Esophagus (tissue), 2 donors: ENCODE data around the gene TACSTD2. TPM values are rescaled to one million over a fixed set of nuclear protein-coding genes. Genes with fewer than 3 reads are reported as not detected.

Experiments used
- H3K27ac ChIP-seq, 2 donors: one replicate each; pipeline ENCODE4 v1.5.1; 2013; ENCODE audit warnings: low read depth in 2 of 2, mild to moderate bottlenecking in 2 of 2, inconsistent platforms in 1 of 2, low read length in 1 of 2, moderate library complexity in 1 of 2
- H3K27me3 ChIP-seq, 2 donors: one replicate each; pipeline ENCODE4 v1.6.1; 2013; ENCODE audit warnings: low read length in 2 of 2, control low read depth in 1 of 2, mild to moderate bottlenecking in 1 of 2; ENCODE audit not compliant: insufficient read depth in 2 of 2, control insufficient read depth in 1 of 2
- H3K36me3 ChIP-seq, 2 donors: one replicate each; pipeline ENCODE4 v1.6.1; 2013; ENCODE audit warnings: low read length in 1 of 2; ENCODE audit not compliant: control insufficient read depth in 2 of 2, insufficient read depth in 2 of 2
- H3K4me1 ChIP-seq, 2 donors: one replicate each; pipeline ENCODE4 v1.6.1; 2013; ENCODE audit warnings: low read length in 1 of 2; ENCODE audit not compliant: control insufficient read depth in 2 of 2, insufficient read depth in 2 of 2
- H3K4me3 ChIP-seq, 2 donors: one replicate each; pipeline ENCODE4 v1.5.1; 2013; ENCODE audit warnings: low read length in 2 of 2, mild to moderate bottlenecking in 2 of 2, low read depth in 1 of 2, moderate library complexity in 1 of 2
- H3K9me3 ChIP-seq, 2 donors: one replicate each; pipeline ENCODE4 v1.6.1; 2013; ENCODE audit warnings: mild to moderate bottlenecking in 2 of 2, low read depth in 1 of 2, low read length in 1 of 2, moderate library complexity in 1 of 2; ENCODE audit not compliant: control insufficient read depth in 2 of 2, insufficient read depth in 1 of 2
- WGBS, 2 donors: extraction: QIAGEN DNeasy Blood & Tissue Kit; methylation state at CpG; one replicate each; pipeline ENCODE4 v1.1.7; 2013; 5-methylcytosine and 5-hydroxymethylcytosine counted together
- polyA plus RNA-seq, 2 donors: library from polyadenylated mRNA; stranded (reverse); fragments of 200-250 nt; gene quantifications; one replicate each; pipeline ENCODE4 v1.2.3, GENCODE V29; 2013
- donor health status: healthy with polysubstance abuse.
- donor health status: Bipolar disorder and iron deficiency.

Gene TACSTD2
- polyA plus RNA-seq, 2 donors = 946 to 1,164 TPM

DNA sequence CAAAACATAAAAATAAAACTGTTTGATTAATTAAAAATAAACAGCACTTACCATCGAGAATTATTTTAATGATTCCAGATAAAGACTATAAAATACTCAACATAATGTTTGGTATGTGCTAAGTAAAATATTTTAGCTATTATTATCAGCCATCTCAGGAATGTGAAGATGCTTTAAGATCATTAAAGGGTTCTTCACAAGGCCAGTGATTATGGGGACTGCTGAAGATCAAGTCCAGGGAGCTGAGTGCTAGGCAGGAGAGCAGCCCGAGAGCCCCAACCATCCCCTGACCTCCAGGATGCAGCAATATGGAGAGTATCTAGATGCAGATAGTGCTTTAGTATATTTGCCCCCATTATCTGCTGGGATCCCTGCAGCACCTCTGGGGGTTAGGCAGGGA is 4.6 kb upstream of the TACSTD2 start:
- H3K27ac ChIP-seq = no peak overlapping the region
- H3K27me3 ChIP-seq = no peaks in the 10 kb centered on the region
- H3K36me3 ChIP-seq = no peaks in the 10 kb centered on the region
- WGBS, 2 donors = 88 to 90% methylated on average over 2 of the region's 2 CpGs
- no peak overlapping the region for H3K4me3 ChIP-seq
- no peaks in the 10 kb centered on the region for H3K9me3 ChIP-seq
- H3K4me1 ChIP-seq = peaks cover 2 to 12% of the 10 kb centered on the region in 2 donors

DNA sequence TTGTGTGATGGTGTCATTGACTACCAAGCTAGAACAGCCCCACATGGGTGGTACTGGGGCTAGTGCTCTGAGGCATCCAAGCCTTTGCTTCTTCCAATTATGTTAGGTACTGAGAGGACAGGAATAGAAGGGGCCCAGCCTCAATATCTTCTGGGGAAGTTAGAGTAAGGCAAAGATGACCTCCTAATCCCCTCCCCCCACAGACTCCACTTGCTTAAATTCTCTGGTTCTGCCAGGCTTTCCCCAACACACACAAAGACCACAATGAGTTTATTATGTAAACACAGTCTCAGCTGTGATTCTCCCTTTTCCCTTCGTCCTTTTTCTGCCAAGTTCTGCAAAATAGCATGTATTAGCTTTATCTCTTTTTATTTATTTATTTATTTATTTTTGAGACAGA is 3.1 kb upstream of the TACSTD2 start:
- Histone ChIP-seq H3K4me1 (peaks cover 2 to 12% of the 10 kb centered on the region in 2 donors), H3K36me3 (no peaks in the 10 kb centered on the region), H3K27me3 (no peaks in the 10 kb centered on the region), H3K9me3 (peaks cover 0 to 4% of the 10 kb centered on the region in 2 donors), H3K4me3 (no peak overlapping the region), H3K27ac (peak overlapping the region in 1 of 2 donors; percentile 30)
- 43 to 48% methylated on average over 1 of the region's 1 CpG for whole genome bisulfite sequencing, 2 donors

DNA sequence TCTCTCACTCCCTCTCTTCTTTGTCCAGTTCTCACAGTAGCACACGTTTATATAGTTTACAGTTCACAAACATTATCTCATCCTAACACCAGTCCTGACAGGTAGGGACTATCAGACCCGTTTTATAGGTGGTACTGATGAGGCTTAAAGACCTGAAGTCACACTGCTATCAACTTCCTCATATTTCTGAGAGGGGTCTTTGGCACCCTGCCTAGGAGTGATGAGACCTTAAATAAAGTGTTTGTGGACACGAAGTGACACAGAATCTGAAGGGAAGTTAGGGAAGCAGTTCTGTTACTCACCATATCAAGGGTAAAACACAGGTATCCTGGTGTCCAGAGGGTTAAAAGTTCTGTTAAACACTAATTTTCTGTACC is 590 bp upstream of the TACSTD2 start:
- H3K4me1 ChIP-seq = peaks cover 0 to 5% of the 10 kb centered on the region in 2 donors
- WGBS, 2 donors = 11% methylated on average over 3 of the region's 3 CpGs
- H3K27ac ChIP-seq = peak overlapping the region; percentile 95 to 96
- H3K27me3 ChIP-seq = no peaks in the 10 kb centered on the region
- H3K9me3 ChIP-seq = peaks cover 0 to 4% of the 10 kb centered on the region in 2 donors
- peak overlapping the region; percentile 64 to 84 for H3K4me3 ChIP-seq
- no peaks in the 10 kb centered on the region for H3K36me3 ChIP-seq

DNA sequence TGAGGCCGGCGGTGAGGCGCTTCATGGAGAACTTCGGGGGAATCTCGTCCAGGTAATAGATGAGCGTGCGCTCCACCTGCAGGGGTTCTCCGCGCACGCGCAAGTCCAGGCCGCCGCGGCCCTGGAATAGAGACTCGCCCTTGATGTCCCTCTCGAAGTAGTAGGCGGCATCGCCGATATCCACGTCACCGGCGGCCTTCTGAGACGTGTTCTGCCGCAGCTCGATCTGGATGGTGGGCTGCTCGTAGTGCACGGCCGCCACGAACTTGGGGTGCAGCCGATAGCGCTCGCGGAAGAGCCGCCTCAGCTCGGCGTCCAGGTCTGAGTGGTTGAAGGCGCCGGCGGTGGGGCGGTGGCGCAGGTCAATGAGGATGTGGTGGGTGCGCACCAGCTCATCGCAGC is 726 bp downstream of the TACSTD2 start:
- peaks cover 0 to 4% of the 10 kb centered on the region in 2 donors for H3K9me3 ChIP-seq
- H3K36me3 ChIP-seq = no peaks in the 10 kb centered on the region
- peaks cover 0 to 5% of the 10 kb centered on the region in 2 donors for H3K4me1 ChIP-seq
- 4 to 11% methylated on average over 43 of the region's 43 CpGs for WGBS, 2 donors
- peak overlapping the region; percentile 95 to 96 for H3K27ac ChIP-seq
- no peaks in the 10 kb centered on the region for H3K27me3 ChIP-seq
- H3K4me3 ChIP-seq = peak overlapping the region; percentile 64 to 84

DNA sequence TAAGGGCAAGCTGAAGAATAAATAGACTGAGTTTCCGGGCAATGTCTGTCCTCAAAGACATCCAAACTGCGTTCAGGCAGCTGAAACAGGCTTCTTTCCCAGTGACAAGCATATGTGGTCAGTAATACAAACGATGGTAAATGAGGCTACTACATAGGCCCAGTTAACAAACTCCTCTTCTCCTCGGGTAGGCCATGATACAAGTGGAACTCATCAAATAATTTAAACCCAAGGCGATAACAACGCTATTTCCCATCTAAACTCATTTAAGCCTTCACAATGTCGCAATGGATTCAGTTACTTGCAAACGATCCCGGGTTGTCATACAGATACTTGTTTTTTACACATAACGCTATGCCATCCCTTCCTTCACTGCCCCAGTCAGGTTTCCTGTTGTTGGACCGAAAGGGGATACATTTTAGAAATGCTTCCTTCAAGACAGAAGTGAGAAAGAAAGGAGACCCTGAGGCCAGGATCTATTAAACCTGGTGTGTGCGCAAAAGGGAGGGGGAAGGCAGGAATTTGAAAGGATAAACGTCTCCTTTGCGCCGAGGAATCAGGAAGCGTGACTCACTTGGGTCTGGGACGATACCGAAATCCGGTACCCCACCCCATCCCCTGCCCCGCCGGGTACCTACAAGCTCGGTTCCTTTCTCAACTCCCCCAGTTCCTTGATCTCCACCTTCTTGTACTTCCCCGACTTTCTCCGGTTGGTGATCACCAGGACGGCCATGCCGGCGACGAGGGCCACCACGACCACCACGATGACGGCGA is 1.3 kb downstream of the TACSTD2 start:
- H3K4me3 ChIP-seq = peak overlapping the region; percentile 64 to 84
- H3K4me1 ChIP-seq = peaks cover 0 to 5% of the 10 kb centered on the region in 2 donors
- peak overlapping the region; percentile 95 to 96 for H3K27ac ChIP-seq
- no peaks in the 10 kb centered on the region for H3K27me3 ChIP-seq
- H3K9me3 ChIP-seq = peaks cover 0 to 4% of the 10 kb centered on the region in 2 donors
- H3K36me3 ChIP-seq = no peaks in the 10 kb centered on the region
- 27 to 36% methylated on average over 31 to 32 of the region's 32 CpGs for WGBS, 2 donors

DNA sequence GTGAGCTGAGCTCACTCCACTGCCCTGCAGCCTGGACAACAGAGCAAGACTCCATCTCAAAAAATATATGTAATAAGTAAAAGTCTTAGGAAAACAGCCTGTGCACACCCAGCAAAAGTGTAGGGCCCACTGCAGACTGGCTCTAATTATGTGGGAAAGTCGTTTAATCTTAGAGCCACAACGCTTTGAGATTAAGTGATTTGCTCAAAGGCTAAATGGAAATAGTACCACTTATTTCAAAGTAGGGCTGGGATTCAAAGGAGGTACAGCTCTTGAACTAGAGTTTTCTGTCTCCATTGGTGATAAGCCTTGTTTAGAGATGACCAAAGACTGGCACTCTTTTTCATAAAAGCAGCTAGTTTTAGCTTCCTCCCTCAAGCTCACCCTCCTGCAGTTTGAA is 2.2 kb downstream of the TACSTD2 start:
- Histone ChIP-seq H3K27ac (peak overlapping the region; percentile 89 to 95), H3K4me3 (peak overlapping the region; percentile 41 to 64), H3K27me3 (no peaks in the 10 kb centered on the region), H3K9me3 (peaks cover 0 to 4% of the 10 kb centered on the region in 2 donors), H3K36me3 (no peaks in the 10 kb centered on the region), H3K4me1 (peaks cover 0 to 7% of the 10 kb centered on the region in 2 donors)
- WGBS, 2 donors = 51% methylated on average over 2 of the region's 2 CpGs

DNA sequence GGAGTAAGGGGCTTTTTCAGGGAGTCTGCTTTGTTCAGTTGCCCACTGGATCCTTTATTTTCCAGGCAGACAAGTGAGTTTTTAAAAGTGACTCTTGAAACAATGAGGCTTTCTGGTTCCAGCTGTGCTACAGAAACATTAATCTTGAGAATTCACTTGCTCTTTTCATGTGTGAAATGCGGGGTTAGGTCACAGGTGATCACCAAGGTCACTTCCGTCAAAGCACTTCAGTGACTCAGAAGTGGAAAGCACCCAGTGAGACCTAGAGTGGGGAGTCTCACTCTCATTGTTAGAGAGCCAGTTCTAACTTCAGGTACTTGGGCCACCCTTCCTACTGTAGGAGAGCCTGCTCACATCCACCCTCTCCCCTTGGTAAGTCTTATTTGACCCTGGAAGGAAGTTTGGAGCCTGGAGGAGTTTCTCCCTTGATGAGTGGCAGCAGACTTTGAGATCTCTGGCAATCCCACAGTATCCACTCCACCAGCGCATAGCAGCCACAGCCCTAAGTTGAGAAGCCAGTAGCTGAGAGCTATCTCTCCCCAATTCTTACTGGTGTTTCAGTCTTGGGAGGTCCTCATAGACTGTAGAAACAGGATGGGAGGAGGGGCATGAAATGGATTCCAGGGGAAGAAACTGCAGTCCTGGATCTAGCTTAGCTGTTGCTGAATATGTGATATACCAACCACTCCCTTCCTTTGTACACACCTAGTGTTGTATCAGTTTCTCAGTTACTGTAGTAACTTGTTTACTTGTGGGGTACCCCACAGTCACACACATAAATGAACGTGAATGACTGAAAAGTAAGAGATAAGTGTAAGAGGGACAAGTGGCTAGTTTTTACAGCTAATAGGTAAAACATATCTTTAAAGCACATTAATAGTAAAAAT is 3.1 kb downstream of the TACSTD2 start:
- Histone ChIP-seq H3K4me3 (peak overlapping the region; percentile 41 to 64), H3K27me3 (no peaks in the 10 kb centered on the region), H3K27ac (peak overlapping the region; percentile 95 to 97), H3K36me3 (no peaks in the 10 kb centered on the region), H3K4me1 (peaks cover 0 to 7% of the 10 kb centered on the region in 2 donors), H3K9me3 (peaks cover 0 to 4% of the 10 kb centered on the region in 2 donors)
- 31 to 33% methylated on average over 4 of the region's 4 CpGs for WGBS, 2 donors

DNA sequence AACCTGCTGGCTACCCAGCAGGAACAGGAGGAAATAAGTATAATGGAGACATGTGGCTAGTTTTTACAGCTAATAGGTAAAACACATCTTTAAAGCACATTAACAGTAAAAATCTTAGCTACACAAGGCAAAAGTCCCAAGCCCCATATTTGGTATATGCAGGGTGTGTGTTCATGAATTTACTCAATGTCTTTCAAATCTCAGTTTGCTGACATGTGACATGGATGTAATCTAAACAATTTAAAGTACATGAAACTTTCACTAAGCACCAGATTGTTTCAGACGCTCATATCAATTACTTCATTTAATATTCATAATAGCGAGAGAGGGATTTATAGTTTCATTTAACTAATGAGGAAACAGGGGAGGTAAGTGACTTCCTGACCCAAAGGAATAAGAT is 3.9 kb downstream of the TACSTD2 start:
- Histone ChIP-seq H3K4me3 (peak overlapping the region in 1 of 2 donors; percentile 64), H3K9me3 (peaks cover 0 to 4% of the 10 kb centered on the region in 2 donors), H3K27ac (peak overlapping the region; percentile 94 to 95), H3K36me3 (no peaks in the 10 kb centered on the region), H3K4me1 (peaks cover 0 to 7% of the 10 kb centered on the region in 2 donors), H3K27me3 (no peaks in the 10 kb centered on the region)
- WGBS, 2 donors = 23 to 38% methylated on average over 2 of the region's 2 CpGs

DNA sequence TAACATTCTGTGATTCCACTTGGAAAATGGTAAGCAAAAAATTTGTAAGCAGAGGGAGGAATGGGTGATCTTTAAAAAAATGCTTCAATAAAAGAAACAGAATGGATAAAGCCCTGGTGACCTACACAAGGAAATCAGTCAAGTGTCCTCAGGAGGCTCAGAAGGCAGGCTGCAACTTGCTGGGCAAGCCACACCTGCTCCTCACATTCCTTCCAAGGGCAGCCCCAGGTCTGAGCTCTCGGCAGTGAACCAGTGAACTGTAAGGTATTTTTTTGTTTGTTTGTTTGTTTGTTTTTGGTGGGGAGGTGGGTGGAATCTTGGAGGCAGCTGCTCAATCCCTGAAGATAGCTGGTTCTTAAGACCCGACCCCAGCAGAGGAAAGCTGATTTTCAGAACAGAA is 4.4 kb downstream of the TACSTD2 start:
- 38 to 40% methylated on average over 2 of the region's 2 CpGs for WGBS, 2 donors
- Histone ChIP-seq H3K27me3 (no peaks in the 10 kb centered on the region), H3K4me3 (peak overlapping the region in 1 of 2 donors; percentile 31), H3K36me3 (no peaks in the 10 kb centered on the region), H3K4me1 (peaks cover 0 to 7% of the 10 kb centered on the region in 2 donors), H3K27ac (peak overlapping the region; percentile 94 to 95), H3K9me3 (peaks cover 0 to 4% of the 10 kb centered on the region in 2 donors)
